Ammon's horn (tissue), 1 donor: Measurements from ENCODE around the gene HAND1.
"Not testable (repeated sequence)": the region's sequence is repeated elsewhere in the genome, so short reads cannot be mapped to it uniquely, and the experiment has no call there.

Experiments
- DNase-seq: peaks from one replicate; pipeline ENCODE4 v3.0.0-alpha.2; 2016; ENCODE audit warnings: low spot score

HAND1 gene

DNA sequence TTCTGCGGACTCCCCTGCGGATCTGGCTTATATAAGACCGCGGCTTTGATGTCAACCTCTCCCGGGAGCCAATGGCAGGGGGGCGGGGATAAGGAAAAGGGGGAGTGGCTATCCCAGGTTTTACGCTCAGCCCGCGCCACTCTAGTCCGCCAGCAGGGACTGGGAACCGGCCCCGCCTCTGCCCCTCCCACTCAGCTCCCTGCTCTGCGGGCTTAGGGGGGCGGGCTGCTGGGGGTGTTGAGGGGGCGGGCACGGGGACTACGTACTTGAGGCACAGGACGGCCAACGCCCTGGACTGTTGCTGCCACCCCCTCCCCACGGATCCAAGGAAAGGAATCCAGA is at the start of gene HAND1:
Gene HAND1, minus strand, starts transcription at position 4 of the 342 bp plus-strand sequence. CDS start 219 bp downstream, outside the sequence.
- no peak for DNase-seq

- DNase-seq: no peak
Observed at GRCh38 chr5:154526231-154527226, 48.5 kb upstream of the HAND1 start.

DNA sequence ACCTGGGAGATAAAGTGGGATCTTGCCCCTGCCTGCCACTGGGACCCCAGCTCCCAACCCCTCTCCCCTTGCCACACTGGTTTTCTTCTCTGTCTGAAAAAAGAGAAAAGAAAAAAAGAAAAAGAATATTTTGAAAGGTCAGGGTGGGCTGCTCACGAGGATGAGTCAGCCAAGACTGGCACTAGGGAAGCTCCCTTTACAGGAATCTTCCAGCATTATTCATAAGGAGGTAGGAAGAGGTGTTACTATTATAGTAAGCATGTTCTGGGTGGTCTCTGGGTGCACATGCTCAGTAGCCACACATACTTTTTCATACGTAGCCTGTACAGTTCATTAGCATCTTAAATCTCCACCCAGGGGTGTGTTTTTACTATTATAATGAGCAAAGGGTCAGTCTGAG is 46.8 kb upstream of the HAND1 start:
- DNase-seq: no peak

DNA sequence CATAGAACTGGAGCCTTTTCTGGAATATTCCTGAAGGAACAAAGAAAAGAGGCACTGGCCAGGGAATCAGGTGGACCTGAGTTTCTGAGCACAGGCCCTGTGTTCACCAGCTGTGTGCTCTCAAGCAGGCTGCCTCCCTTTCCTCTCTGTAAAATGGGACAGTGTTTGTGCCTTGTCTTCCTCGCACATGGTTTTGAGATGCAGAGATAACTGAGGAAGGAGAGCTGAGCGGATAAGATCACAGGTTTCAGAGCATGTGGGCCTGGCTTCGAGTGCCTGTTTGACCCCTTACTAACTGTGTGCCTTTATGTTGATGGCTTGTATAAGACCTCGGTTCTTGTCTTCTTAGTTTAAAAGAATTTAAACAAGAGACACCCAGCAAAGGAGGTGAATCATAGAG is 46.2 kb upstream of the HAND1 start:
- no peak for DNase-seq

- no peak for DNase-seq
Observed at GRCh38 chr5:154523709-154524108, 45.7 kb upstream of the HAND1 start.

DNA sequence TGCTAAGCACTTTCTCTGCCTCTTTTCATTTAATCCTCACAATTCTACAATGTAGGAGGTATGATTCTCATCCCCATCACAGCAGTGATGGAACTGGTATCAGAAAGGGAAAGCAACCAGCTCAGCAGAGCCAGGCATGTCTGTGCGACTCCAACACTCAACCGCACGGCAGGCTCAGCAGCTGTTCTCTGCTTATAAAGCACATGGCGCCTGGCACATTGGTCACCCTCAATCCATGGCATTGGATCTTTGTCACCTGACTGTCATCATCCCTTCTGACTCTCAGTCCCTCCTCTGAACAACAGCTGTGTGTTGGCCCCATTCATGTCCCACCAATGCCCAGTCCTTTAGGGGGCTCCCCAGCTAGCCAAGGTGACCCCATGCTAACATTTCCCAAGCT is 45.1 kb upstream of the HAND1 start:
- DNase-seq: peak; percentile 25

DNA sequence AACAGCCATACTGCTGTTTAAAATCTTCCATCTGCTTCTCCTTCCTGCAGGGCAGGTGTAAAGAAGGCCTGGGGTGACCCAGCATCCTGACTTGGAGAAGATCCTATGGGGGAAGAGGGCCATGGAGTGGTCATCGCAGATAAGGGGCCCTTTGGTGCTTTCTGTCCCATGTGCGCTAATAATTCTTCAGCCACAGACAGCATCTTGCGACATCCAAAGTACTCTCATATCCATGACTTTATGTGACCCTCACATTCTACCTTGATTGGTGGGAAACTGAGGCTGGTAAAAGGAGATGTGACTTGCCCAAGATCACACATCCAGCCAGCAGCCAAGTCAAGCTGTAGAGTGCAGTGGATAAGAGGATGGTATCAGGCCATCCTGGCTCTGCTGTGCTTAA is 44.3 kb upstream of the HAND1 start:
- no peak for DNase-seq

DNA sequence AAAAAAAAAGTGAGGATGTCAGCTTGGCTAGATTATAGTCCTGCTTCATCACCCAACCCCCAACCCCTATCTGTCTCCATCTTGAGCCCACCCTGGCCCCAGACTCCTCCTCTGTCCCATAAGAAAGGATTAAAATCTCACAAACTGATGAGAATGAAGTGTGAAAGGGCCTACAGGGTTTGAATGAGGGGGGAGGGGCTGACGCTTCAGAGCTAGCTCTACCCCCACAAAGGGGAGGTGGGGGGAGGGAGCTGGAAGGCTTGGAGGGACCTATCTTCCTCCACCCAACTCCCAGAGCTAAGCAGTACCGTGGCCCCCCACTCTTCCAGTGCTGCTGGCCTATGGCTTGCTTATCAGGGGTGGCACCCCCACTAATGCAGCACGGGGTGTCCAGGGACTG is 43.7 kb upstream of the HAND1 start:
- no peak for DNase-seq

DNA sequence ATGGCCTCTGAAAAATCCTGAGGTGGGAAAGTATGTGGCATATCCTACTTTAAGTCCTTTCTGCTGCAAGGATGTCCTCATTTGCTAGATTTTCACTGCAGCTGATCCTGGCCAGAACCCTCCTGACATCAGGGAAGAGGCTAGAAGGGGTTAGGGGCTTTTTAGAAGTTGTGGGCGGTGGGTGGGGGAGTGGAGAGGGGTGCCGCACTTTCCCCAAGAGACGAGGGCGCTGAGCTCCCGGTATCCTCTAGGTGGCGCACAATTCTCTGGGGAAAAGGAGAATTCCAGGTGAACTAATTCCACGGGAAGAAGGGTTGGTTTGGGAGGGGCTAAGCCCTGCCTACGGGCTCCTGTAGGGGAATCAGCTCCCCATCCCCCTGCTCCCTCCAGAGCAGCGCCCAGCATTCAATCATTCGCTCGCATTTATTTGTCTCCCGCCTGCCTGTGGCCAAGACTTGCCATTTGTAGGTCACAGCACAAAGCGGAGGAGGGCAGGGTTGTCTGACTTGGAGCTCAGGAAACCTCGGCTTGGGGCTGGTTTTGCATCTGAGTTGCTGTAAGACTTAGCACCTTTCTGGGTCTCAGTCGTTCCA is 42.9 kb upstream of the HAND1 start:
- no peak for DNase-seq

- no peak for DNase-seq
Observed at GRCh38 chr5:154519359-154519758, 41.3 kb upstream of the HAND1 start.

DNA sequence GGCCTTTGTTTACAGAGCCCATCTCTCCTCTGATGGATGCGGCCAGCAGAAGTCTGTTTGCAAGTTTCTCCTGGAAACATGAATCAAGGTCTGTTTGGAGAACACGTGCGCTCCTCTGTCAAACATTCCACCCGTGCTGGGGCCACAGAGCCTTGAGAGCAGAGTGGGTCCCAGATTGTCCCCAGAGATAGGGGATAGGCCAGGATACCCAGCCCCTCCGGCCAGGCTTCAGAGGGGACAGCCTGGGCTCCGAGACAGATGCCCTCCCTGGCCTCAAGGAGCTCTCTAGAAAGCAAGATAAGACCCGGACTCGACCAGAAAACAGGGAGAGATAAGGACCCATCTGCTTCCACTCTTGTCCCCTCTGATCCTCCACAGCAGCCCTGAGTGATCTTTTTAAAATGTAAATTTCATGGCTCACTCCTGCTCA is 40.4 kb upstream of the HAND1 start:
- no peak for DNase-seq

DNA sequence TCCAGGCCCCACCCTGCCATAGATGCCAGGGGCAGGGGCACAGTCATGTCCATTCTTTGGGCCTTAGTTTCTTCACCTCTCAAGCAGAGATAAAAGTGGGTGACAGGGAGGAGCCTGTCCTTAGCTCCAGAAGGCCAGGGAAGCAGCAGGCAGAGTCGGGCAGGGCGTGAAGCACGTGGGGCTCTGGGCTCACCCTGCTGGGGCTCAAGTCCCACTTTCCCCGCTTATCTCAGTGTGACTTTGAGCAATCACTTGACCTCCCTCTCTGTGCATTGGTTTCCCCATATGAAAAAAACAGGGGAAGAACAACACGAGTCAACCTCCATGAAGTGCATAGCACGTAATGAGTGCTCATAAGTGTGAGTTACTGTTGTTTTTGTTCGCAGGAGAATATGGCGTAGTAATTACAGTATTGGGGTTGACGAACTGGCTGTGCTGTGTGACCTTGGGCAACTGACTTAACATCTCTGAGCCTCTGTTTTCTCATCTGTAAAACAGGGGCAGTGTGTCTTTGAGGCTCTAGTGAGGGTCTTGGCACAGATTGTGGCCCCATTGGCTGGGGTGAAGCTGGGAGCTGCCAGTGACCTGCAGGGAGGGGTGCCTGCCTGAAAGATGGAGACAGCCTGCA is 39.9 kb upstream of the HAND1 start:
- no peak for DNase-seq

- DNase-seq: no peak
Observed at GRCh38 chr5:154517181-154517580, 39.2 kb upstream of the HAND1 start.

- no peak for DNase-seq
Observed at GRCh38 chr5:154516475-154516874, 38.4 kb upstream of the HAND1 start.

GRCh38 chr5:154515488-154515887 is 37.5 kb upstream of the HAND1 start:
- not testable (repeated sequence) for DNase-seq

DNA sequence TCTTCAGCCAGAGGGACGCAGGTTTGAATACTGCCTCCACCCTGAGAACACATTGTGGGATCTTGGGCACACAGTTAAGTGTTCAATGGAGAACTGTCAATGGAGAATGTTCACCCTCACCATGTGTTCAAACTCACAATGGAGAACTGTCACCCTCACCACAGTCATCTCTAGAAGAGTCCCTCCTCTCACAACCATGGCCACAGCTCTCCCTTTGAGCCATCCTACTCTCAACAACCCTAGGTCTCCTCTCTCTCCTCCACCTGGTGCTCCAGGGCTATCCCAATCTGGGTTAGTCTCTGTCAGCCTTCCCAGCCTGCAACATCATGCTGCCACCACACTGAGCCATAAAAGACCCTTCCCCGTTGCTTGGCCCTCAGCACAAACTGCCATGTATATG is 36.3 kb upstream of the HAND1 start:
- no peak for DNase-seq

GRCh38 chr5:154513669-154514084 is 35.6 kb upstream of the HAND1 start:
- no peak for DNase-seq

DNA sequence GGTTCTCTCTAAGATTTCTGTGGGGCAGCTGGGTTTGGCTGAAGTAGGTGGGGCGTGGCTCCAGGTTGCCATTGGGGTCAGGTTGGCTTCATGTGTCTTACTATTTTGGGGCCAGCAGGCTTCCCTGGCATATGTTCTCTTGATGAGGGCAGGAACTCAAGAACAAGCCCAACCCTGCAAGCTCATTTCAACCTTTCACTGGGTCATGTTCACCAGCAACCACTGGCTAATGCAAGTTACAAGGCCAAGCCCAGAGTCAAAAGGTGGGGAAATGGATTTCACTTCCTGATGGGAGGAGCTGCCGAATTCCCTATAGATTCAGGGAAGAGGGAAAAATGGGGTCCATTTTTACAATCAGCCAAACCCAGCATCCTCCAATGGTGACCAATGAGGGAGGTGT is 34.0 kb upstream of the HAND1 start:
- no peak for DNase-seq

DNA sequence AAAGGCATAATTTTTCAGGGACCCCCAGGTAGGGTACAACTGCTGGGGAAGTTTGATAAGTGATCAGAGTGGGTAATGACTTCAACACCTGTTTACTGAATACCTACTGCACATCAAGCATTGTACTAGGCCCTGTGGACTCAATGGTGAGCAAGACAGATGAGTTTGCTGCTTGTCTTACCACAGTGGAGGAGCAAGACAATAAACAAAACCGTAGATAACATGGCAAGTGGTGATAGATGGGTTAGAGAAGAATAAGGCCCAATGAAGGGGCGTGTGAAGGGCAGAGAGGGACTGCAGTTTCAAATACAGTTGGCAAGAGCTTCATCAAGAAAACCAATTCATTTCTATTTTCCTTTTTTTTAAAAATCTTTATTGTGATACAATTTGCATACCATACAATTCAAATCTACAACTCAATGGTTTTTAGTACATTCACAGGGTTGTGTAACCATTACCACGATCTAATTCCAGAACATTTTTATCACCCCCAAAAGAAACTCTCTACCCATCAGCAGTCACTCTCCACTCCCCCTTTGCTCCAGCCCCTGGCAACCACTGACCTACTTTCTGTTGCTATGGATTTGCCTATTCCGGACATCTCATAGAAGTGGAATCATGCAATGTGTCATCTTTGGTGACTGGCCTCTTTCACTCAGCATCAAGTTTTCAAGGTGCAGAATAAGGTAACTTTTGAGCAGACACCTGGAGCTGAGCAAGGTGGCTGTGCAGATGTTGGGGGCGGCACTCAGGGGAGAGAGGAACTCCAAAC is 31.9 kb upstream of the HAND1 start:
- DNase-seq: no peak

DNA sequence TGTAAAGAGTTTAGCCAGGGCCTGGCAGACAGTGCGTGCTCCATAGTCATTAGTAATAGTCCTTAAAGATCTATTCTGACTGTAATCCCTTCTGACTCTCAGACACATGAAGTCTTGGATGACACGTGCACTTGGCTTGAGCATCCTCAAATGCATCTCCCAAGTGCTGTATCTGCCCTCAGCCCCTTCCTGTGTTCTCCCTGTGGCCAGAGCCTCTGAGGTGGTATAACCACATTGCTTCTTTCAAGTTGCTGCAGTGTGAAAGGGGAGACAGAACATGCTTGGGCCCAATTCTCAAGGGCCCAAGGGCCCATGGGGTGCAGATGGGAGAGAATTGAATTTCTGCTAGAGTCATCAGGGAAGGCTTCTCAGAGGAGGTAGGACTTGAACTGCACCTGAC is 30.1 kb upstream of the HAND1 start:
- no peak for DNase-seq

- DNase-seq: no peak
Observed at GRCh38 chr5:154506716-154507080, 28.7 kb upstream of the HAND1 start.

- no peak for DNase-seq
Observed at GRCh38 chr5:154506049-154506715, 28.2 kb upstream of the HAND1 start.
